ENCODE data around the gene TRAIP. TPM values are rescaled to one million over a fixed set of nuclear protein-coding genes. Genes with fewer than 3 reads are reported as not detected.

Gene TRAIP
- total and polyA plus RNA-seq, 8 donors: 2.4 to 15.1 (median 11.7) TPM

DNA sequence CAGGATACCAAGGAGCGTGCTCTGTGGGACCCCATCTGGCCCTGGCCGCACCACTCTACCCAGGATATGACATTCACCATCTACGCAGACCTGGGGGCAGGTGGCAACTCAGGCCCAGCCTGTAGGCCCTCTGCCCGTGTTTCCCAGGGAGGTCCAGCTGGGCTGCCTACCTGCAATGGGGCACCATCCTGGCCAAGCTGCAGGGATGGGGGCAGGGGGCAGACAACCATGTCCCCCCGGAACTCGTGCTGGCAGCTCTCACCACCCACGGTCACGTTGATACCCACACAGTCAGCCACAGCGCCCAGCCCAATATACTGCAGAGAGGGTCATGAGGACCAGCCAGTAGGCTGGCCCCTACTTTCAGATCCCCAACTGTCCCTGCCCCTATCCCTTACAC, 39.4 kb upstream of the TRAIP start:
- Histone ChIP-seq H3K36me3 (peaks cover 0 to 42% of the 10 kb centered on the region in 2 donors), H3K27ac (no peak overlapping the region)

DNA sequence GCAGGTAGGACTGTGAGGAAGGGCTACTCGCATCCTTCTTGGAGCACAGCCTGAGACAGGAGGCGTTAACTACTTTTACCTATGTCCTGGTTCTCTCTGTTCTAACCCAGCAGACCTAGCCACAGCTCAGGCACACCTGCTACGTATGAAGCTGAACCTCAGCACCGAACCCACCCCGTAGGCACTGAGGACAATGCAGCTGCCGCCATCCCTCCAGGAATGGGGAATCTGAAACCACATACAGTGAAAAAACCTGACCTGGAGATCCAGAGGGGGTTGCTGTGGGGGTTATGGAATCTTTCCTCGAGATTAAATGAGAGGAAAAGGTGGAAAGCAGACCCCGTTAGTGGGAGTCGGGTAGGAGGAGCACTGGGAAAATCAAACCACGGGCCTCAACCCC, 32.9 kb upstream of the TRAIP start:
- intact Hi-C loops (cut with DNase I): no loop called here
- H3K4me3 ChIP-seq: no peak overlapping the region
- DNase-seq (no peak), ATAC-seq (no peak)
- TF ChIP-seq, protein P1, sequence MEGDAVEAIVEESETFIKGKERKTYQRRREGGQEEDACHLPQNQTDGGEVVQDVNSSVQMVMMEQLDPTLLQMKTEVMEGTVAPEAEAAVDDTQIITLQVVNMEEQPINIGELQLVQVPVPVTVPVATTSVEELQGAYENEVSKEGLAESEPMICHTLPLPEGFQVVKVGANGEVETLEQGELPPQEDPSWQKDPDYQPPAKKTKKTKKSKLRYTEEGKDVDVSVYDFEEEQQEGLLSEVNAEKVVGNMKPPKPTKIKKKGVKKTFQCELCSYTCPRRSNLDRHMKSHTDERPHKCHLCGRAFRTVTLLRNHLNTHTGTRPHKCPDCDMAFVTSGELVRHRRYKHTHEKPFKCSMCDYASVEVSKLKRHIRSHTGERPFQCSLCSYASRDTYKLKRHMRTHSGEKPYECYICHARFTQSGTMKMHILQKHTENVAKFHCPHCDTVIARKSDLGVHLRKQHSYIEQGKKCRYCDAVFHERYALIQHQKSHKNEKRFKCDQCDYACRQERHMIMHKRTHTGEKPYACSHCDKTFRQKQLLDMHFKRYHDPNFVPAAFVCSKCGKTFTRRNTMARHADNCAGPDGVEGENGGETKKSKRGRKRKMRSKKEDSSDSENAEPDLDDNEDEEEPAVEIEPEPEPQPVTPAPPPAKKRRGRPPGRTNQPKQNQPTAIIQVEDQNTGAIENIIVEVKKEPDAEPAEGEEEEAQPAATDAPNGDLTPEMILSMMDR (IDR thresholded peaks at IDR 0.05): no peak
- H3K36me3 ChIP-seq: peaks cover 0 to 13% of the 10 kb centered on the region in 2 donors
- no peaks in the 10 kb centered on the region for H3K4me1 ChIP-seq
- H3K9me3 ChIP-seq: no peaks in the 10 kb centered on the region
- H3K27me3 ChIP-seq: no peaks in the 10 kb centered on the region
- no peak overlapping the region for H3K27ac ChIP-seq

More for the DNA sequence above, 39.4 kb upstream of the TRAIP start:
- TF ChIP-seq, protein P1 (IDR thresholded peaks at IDR 0.05): no peak
- intact Hi-C loops (cut with DNase I): no loop called here
- ATAC-seq (no peak), DNase-seq (no peak)
- Histone ChIP-seq H3K27me3 (no peaks in the 10 kb centered on the region), H3K4me3 (no peak overlapping the region), H3K4me1 (peaks cover under 1 to 2% of the 10 kb centered on the region in 2 donors), H3K9me3 (no peaks in the 10 kb centered on the region)

DNA sequence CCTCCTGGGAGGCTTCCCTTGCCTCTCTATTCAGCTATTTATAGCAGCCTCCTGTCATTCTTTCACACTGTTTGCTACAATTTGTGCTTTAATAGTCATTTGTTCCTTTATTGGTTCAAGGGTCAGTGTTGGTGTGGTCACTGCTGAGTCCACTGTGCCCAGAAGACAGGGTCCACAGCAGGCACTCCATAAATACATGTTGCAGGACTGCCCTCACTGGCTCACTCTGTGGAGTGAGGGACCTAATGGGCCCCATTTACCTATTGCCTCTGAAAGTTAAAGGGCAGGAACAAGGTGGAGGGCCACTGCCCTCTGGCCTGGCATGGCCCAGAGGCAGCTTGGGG, 30.5 kb upstream of the TRAIP start:
- Histone ChIP-seq H3K4me1 (no peaks in the 10 kb centered on the region), H3K9me3 (no peaks in the 10 kb centered on the region), H3K27me3 (no peaks in the 10 kb centered on the region), H3K4me3 (no peak overlapping the region), H3K27ac (no peak overlapping the region), H3K36me3 (peaks cover 0 to 13% of the 10 kb centered on the region in 2 donors)
- no peak for DNase-seq
- no peak for ATAC-seq
- TF ChIP-seq, protein P1 (IDR thresholded peaks at IDR 0.05): no peak
- intact Hi-C loops (cut with DNase I): no loop called here

DNA sequence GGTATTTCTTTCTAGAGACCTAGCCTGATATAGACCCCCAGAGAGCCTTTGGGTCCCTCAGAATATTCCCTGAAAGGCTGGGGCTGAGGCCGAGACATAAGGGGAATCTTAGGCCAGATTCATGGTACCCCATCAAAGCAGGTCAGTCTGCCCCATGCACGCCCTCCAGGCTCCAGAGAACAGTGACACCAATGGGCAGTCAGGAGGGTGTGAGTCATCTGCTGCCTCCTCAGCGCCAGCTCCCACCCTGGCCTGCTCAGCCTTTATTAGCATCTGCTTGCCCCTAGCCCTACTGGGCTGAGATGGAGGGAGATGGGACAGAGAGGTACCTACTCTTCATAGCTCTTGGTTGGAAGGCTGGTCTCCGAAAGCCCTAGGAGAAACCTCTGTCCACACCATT, 27.6 kb upstream of the TRAIP start:
- TF ChIP-seq, protein P1 (IDR thresholded peaks at IDR 0.05): no peak
- Histone ChIP-seq H3K36me3 (no peaks in the 10 kb centered on the region), H3K4me3 (no peak overlapping the region), H3K4me1 (no peaks in the 10 kb centered on the region), H3K27ac (no peak overlapping the region), H3K27me3 (peaks cover 0 to 6% of the 10 kb centered on the region in 2 donors), H3K9me3 (no peaks in the 10 kb centered on the region)
- intact Hi-C loops (cut with DNase I): no loop called here
- ATAC-seq (no peak), DNase-seq (no peak)

DNA sequence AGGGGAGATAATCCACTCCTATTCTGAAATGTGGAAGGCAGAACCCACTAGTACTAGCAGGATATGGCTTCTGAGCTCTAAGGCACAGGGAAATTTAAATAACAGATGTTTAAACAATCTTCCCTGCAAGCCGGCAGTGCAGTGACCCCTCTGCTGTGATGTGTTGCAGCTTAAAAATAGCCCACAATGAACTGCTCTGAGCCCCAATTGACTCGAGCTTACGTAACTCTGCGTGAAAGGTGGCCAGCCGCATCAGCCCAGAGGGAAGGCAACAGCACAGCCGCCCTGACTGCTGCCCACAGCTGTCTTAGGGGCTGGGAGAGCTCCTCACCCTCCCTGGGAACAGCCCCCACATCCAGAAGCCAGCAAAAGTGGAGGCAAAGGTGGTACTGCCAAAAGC, 25.8 kb upstream of the TRAIP start:
- Histone ChIP-seq H3K4me3 (no peak overlapping the region), H3K27me3 (peaks cover 0 to 6% of the 10 kb centered on the region in 2 donors), H3K27ac (no peak overlapping the region), H3K9me3 (no peaks in the 10 kb centered on the region), H3K36me3 (no peaks in the 10 kb centered on the region), H3K4me1 (no peaks in the 10 kb centered on the region)
- DNase-seq: peak in 2 of 4 donors; percentile 79 to 90
- intact Hi-C loops (cut with DNase I): no loop called here
- no peak for ATAC-seq
- TF ChIP-seq, protein P1 (IDR thresholded peaks at IDR 0.05): no peak
